Neural progenitor cell (in vitro differentiated cells): ENCODE data around the gene HTATIP2. TPM values are rescaled to one million over a fixed set of nuclear protein-coding genes. Genes with fewer than 3 reads are reported as not detected.

Experiments used
- DNase-seq: peaks from one replicate; pipeline ENCODE4 v3.0.0-alpha.2; 2016; ENCODE audit warnings: low spot score
- H2AFZ ChIP-seq: fragments of 200-600 bp; sonication (generic); replicated peaks from 2 replicates; pipeline ENCODE4 v1.6.1; 2016; ENCODE audit warnings: antibody characterized with exemption
- H3F3A ChIP-seq: fragments of 200-600 bp; sonication (generic); 2 replicates; pipeline ENCODE4 v1.6.1; 2016; ENCODE audit warnings: antibody characterized with exemption, low read depth
- H3K27ac ChIP-seq: fragments of 200-600 bp; sonication (generic); 2 replicates; pipeline ENCODE4 v1.5.1; 2016; ENCODE audit warnings: mild to moderate bottlenecking
- H3K27me3 ChIP-seq: fragments of 200-600 bp; sonication (generic); 2 replicates; pipeline ENCODE4 v1.6.1; 2016; ENCODE audit warnings: mild to moderate bottlenecking, moderate library complexity
- H3K36me3 ChIP-seq: fragments of 200-600 bp; sonication (generic); 2 replicates; pipeline ENCODE4 v1.5.1; 2016
- H3K4me1 ChIP-seq: fragments of 200-600 bp; sonication (generic); 2 replicates; pipeline ENCODE4 v1.6.1; 2016; ENCODE audit warnings: mixed run types
- H3K4me2 ChIP-seq: fragments of 200-600 bp; sonication (generic); 2 replicates; pipeline ENCODE4 v1.6.1; 2016
- H3K4me3 ChIP-seq: fragments of 200-600 bp; sonication (generic); 2 replicates; pipeline ENCODE4 v1.5.1; 2016
- H3K79me2 ChIP-seq: fragments of 200-600 bp; sonication (generic); 2 replicates; pipeline ENCODE4 v1.6.1; 2016; ENCODE audit warnings: low read depth
- H3K9ac ChIP-seq: fragments of 200-600 bp; sonication (generic); 2 replicates; pipeline ENCODE4 v1.6.1; 2016
- H3K9me3 ChIP-seq: fragments of 200-600 bp; sonication (generic); 2 replicates; pipeline ENCODE4 v1.5.1; 2016; ENCODE audit warnings: low read depth
- H4K20me1 ChIP-seq: fragments of 200-600 bp; sonication (generic); 2 replicates; pipeline ENCODE4 v1.6.1; 2016; ENCODE audit warnings: low read depth
- H3K27ac Mint-ChIP-seq: 3 replicates; pipeline ENCODE4 v1.8.0; 2021; ENCODE audit warnings: mixed read lengths
- H3K27me3 Mint-ChIP-seq: 2 replicates; pipeline ENCODE4 v1.8.0; 2022; ENCODE audit warnings: low read depth, mild to moderate bottlenecking, inconsistent platforms, moderate library complexity, mixed read lengths; ENCODE audit not compliant: insufficient read depth
- H3K36me3 Mint-ChIP-seq: 3 replicates; pipeline ENCODE4 v1.8.0; 2021; ENCODE audit warnings: mixed read lengths
- H3K4me1 Mint-ChIP-seq: 3 replicates; pipeline ENCODE4 v1.8.0; 2021; ENCODE audit warnings: mixed read lengths
- H3K4me3 Mint-ChIP-seq: 3 replicates; pipeline ENCODE4 v1.8.0; 2021; ENCODE audit warnings: mild to moderate bottlenecking, moderate library complexity, mixed read lengths
- H3K9me3 Mint-ChIP-seq: 3 replicates; pipeline ENCODE4 v1.8.0; 2020; ENCODE audit warnings: mixed read lengths
- EZH2 ChIP-seq: fragments of 200-600 bp; sonication (generic); IDR thresholded peaks from 2 replicates; pipeline ENCODE4 v1.6.1; 2017; ENCODE audit warnings: antibody characterized with exemption, mild to moderate bottlenecking, moderate library complexity
- EZH2phosphoT487 ChIP-seq: fragments of 200-600 bp; sonication (generic); IDR thresholded peaks from 2 replicates; pipeline ENCODE4 v1.6.1; 2017; ENCODE audit warnings: antibody characterized with exemption
- total RNA-seq: library from RNA; depleted of rRNA; stranded (reverse); fragments of >200 nt; gene quantifications from 2 replicates; pipeline ENCODE4 v1.2.3, GENCODE V29; 2015; ENCODE audit warnings: low replicate concordance
- TF ChIP-seq, protein P1 (sequence below): fragments of 200-600 bp; sonication (generic); IDR thresholded peaks from 2 replicates; pipeline ENCODE4 v1.5.1; 2017; ENCODE audit warnings: antibody characterized with exemption, mild to moderate bottlenecking

HTATIP2 gene
- total RNA-seq, 1 donor from 2014 or later = 25.3 TPM

DNA sequence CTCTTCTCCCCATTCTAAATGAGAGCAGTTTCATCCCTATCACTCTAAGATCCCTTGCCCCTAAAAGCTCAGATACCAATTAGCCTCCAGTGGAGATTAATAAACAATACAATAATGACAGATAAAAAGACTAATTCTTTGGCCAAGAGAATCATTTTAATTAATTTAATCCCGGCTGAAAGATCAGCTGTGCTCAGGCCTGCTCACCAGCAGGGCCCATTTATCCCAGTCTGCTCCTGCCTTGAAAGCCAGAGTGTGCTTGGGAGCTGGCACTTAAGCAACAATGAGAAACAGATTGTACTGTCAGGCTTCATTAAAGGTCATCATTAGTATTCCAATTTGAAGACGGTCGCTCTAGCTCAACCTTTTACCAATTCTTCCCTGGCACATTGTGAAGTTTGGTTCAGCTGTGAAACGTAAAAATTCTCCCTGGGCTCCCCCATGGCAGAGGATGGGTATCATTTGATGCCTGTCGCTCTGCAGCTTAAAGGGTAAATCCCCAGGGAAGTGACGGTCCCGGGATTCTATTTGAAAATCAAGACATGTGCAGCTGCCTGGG is 36.1 kb upstream of the HTATIP2 start:
- Histone ChIP-seq H3K79me2 (no peaks in the 10 kb centered on the region), H3F3A (peaks cover 33% of the 10 kb centered on the region), H3K36me3 (no peaks in the 10 kb centered on the region), H3K27ac (peak overlapping the region; percentile 65), H3K27me3 (no peaks in the 10 kb centered on the region), H3K4me2 (peak overlapping the region; percentile 21), H3K4me3 (no peak overlapping the region), H3K9me3 (no peaks in the 10 kb centered on the region), H3K4me1 (peaks cover 33% of the 10 kb centered on the region), H4K20me1 (no peaks in the 10 kb centered on the region), H2AFZ (no peak overlapping the region), H3K9ac (no peak overlapping the region)
- Mint-ChIP-seq H3K9me3 (peaks cover 11% of the 10 kb centered on the region), H3K4me1 (peaks cover 12% of the 10 kb centered on the region), H3K27me3 (peaks cover 10% of the 10 kb centered on the region), H3K36me3 (no peaks in the 10 kb centered on the region), H3K27ac (no peak overlapping the region), H3K4me3 (no peak overlapping the region)
- DNase-seq = peak; percentile 43
- TF ChIP-seq, protein P1, sequence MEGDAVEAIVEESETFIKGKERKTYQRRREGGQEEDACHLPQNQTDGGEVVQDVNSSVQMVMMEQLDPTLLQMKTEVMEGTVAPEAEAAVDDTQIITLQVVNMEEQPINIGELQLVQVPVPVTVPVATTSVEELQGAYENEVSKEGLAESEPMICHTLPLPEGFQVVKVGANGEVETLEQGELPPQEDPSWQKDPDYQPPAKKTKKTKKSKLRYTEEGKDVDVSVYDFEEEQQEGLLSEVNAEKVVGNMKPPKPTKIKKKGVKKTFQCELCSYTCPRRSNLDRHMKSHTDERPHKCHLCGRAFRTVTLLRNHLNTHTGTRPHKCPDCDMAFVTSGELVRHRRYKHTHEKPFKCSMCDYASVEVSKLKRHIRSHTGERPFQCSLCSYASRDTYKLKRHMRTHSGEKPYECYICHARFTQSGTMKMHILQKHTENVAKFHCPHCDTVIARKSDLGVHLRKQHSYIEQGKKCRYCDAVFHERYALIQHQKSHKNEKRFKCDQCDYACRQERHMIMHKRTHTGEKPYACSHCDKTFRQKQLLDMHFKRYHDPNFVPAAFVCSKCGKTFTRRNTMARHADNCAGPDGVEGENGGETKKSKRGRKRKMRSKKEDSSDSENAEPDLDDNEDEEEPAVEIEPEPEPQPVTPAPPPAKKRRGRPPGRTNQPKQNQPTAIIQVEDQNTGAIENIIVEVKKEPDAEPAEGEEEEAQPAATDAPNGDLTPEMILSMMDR = no peak
- peak; percentile 81 for TF ChIP-seq EZH2phosphoT487

GRCh38 chr11:20336056-20336455 is 27.5 kb upstream of the HTATIP2 start:
- Histone ChIP-seq H3K9me3 (no peaks in the 10 kb centered on the region), H3K36me3 (no peaks in the 10 kb centered on the region), H3K79me2 (no peaks in the 10 kb centered on the region), H2AFZ (no peak overlapping the region), H3K4me3 (no peak overlapping the region), H3K9ac (no peak overlapping the region), H4K20me1 (no peaks in the 10 kb centered on the region), H3K4me2 (no peak overlapping the region), H3F3A (peaks cover 25% of the 10 kb centered on the region), H3K27ac (no peak overlapping the region), H3K27me3 (no peaks in the 10 kb centered on the region), H3K4me1 (peaks cover 36% of the 10 kb centered on the region)
- peaks cover 18% of the 10 kb centered on the region for H3K4me1 Mint-ChIP-seq
- DNase-seq = no peak
- peaks cover 23% of the 10 kb centered on the region for H3K27me3 Mint-ChIP-seq
- peaks cover 2% of the 10 kb centered on the region for H3K9me3 Mint-ChIP-seq
- H3K4me3 Mint-ChIP-seq = no peak overlapping the region
- H3K36me3 Mint-ChIP-seq = peaks cover 1% of the 10 kb centered on the region
- TF ChIP-seq EZH2phosphoT487 (no peak), EZH2 (no peak)
- TF ChIP-seq, protein P1 = no peak
- H3K27ac Mint-ChIP-seq = no peak overlapping the region

- DNase-seq = peak; percentile 81
- peaks cover 1% of the 10 kb centered on the region for H3K36me3 Mint-ChIP-seq
- TF ChIP-seq, protein P1 = peak; percentile 76
- no peak for TF ChIP-seq EZH2
Measured at GRCh38 chr11:20337526-20338154, 25.9 kb upstream of the HTATIP2 start.

More at GRCh38 chr11:20337526-20338154, 25.9 kb upstream of the HTATIP2 start:
- H3K4me1 Mint-ChIP-seq = peaks cover 30% of the 10 kb centered on the region
- Histone ChIP-seq H3K9ac (no peak overlapping the region), H3K4me1 (peaks cover 51% of the 10 kb centered on the region), H4K20me1 (no peaks in the 10 kb centered on the region), H3K4me3 (no peak overlapping the region), H2AFZ (peak overlapping the region; percentile 47), H3K79me2 (no peaks in the 10 kb centered on the region), H3K27me3 (no peaks in the 10 kb centered on the region), H3K36me3 (no peaks in the 10 kb centered on the region), H3K4me2 (peak overlapping the region; percentile 49), H3F3A (peaks cover 38% of the 10 kb centered on the region), H3K27ac (no peak overlapping the region), H3K9me3 (no peaks in the 10 kb centered on the region)
- H3K27me3 Mint-ChIP-seq = peaks cover 27% of the 10 kb centered on the region
- H3K27ac Mint-ChIP-seq = no peak overlapping the region
- peaks cover 2% of the 10 kb centered on the region for H3K9me3 Mint-ChIP-seq
- no peak overlapping the region for H3K4me3 Mint-ChIP-seq
